ENCODE measurements around the gene TRPM3. TPM values are rescaled to one million over a fixed set of nuclear protein-coding genes. Genes with fewer than 3 reads are reported as not detected.

The TRPM3 gene
- total RNA-seq, 4 donors from 2014 or later, result 0.11 to 1.3 (median 0.21) TPM

- Histone ChIP-seq H3K27ac (no peak overlapping the region), H3K27me3 (no peaks in the 10 kb centered on the region), H3K4me3 (no peak overlapping the region), H3K4me1 (peaks cover 4% of the 10 kb centered on the region), H3K9me3 (no peaks in the 10 kb centered on the region), H3K36me3 (no peaks in the 10 kb centered on the region)
- no peak for DNase-seq (ENCODE audit: low spot score in 2 of 2)
- no peak for TF ChIP-seq EP300 (IDR thresholded peaks at IDR 0.05)
- TF ChIP-seq CTCF (IDR thresholded peaks at IDR 0.05), result no peak
- TF ChIP-seq POLR2AphosphoS5 (IDR thresholded peaks at IDR 0.05), result no peak
- no peak for TF ChIP-seq POLR2A (IDR thresholded peaks at IDR 0.05)
- WGBS, result 91% methylated on average over 6 of the region's 6 CpGs
Observed at GRCh38 chr9:70802758-70803436, 318.5 kb downstream of the TRPM3 start.

GRCh38 chr9:70802206-70802605, 319.2 kb downstream of the TRPM3 start:
- no peak overlapping the region for H3K27ac ChIP-seq
- no peak for TF ChIP-seq EP300 (IDR thresholded peaks at IDR 0.05)
- no peak for TF ChIP-seq CTCF (IDR thresholded peaks at IDR 0.05)
- TF ChIP-seq POLR2A (IDR thresholded peaks at IDR 0.05), result no peak
- no peak for TF ChIP-seq POLR2AphosphoS5 (IDR thresholded peaks at IDR 0.05)
- 0% methylated on average over 1 of the region's 1 CpG for WGBS
- H3K27me3 ChIP-seq, result no peaks in the 10 kb centered on the region
- no peaks in the 10 kb centered on the region for H3K9me3 ChIP-seq
- H3K4me1 ChIP-seq, result peaks cover 4% of the 10 kb centered on the region
- no peak overlapping the region for H3K4me3 ChIP-seq
- DNase-seq (ENCODE audit: low spot score in 2 of 2), result no peak
- no peaks in the 10 kb centered on the region for H3K36me3 ChIP-seq

- no peak for TF ChIP-seq POLR2A (IDR thresholded peaks at IDR 0.05)
- no peak for TF ChIP-seq EP300 (IDR thresholded peaks at IDR 0.05)
- TF ChIP-seq CTCF (IDR thresholded peaks at IDR 0.05), result no peak
- TF ChIP-seq POLR2AphosphoS5 (IDR thresholded peaks at IDR 0.05), result no peak
- DNase-seq (ENCODE audit: low spot score in 2 of 2), result no peak
- H3K27ac ChIP-seq, result no peak overlapping the region
- H3K9me3 ChIP-seq, result no peaks in the 10 kb centered on the region
- H3K4me1 ChIP-seq, result peaks cover 3% of the 10 kb centered on the region
- no peak overlapping the region for H3K4me3 ChIP-seq
- WGBS, result 45% methylated on average over 4 of the region's 4 CpGs
- no peaks in the 10 kb centered on the region for H3K27me3 ChIP-seq
- no peaks in the 10 kb centered on the region for H3K36me3 ChIP-seq
Observed at GRCh38 chr9:70801181-70801829, 320.1 kb downstream of the TRPM3 start.

GRCh38 chr9:70798018-70798417, 323.4 kb downstream of the TRPM3 start:
- no peak for DNase-seq (ENCODE audit: low spot score in 2 of 2)
- Histone ChIP-seq H3K4me1 (no peaks in the 10 kb centered on the region), H3K4me3 (no peak overlapping the region), H3K36me3 (no peaks in the 10 kb centered on the region), H3K9me3 (no peaks in the 10 kb centered on the region), H3K27ac (no peak overlapping the region), H3K27me3 (no peaks in the 10 kb centered on the region)
- 92% methylated on average over 6 of the region's 6 CpGs for WGBS
- no peak for TF ChIP-seq CTCF (IDR thresholded peaks at IDR 0.05)
- no peak for TF ChIP-seq POLR2A (IDR thresholded peaks at IDR 0.05)
- TF ChIP-seq EP300 (IDR thresholded peaks at IDR 0.05), result no peak
- no peak for TF ChIP-seq POLR2AphosphoS5 (IDR thresholded peaks at IDR 0.05)

- no peak overlapping the region for H3K4me3 ChIP-seq
- DNase-seq (ENCODE audit: low spot score in 2 of 2), result no peak
- no peaks in the 10 kb centered on the region for H3K27me3 ChIP-seq
- H3K4me1 ChIP-seq, result no peaks in the 10 kb centered on the region
- TF ChIP-seq POLR2AphosphoS5 (IDR thresholded peaks at IDR 0.05) (no peak), EP300 (IDR thresholded peaks at IDR 0.05) (no peak), POLR2A (IDR thresholded peaks at IDR 0.05) (no peak), CTCF (IDR thresholded peaks at IDR 0.05) (no peak)
- no peaks in the 10 kb centered on the region for H3K36me3 ChIP-seq
- WGBS, result 45% methylated on average over 2 of the region's 2 CpGs
- H3K27ac ChIP-seq, result no peak overlapping the region
- no peaks in the 10 kb centered on the region for H3K9me3 ChIP-seq
Observed at GRCh38 chr9:70795841-70796240, 325.6 kb downstream of the TRPM3 start.
